ENCODE measurements around the gene GTPBP4.

Gene GTPBP4

DNA sequence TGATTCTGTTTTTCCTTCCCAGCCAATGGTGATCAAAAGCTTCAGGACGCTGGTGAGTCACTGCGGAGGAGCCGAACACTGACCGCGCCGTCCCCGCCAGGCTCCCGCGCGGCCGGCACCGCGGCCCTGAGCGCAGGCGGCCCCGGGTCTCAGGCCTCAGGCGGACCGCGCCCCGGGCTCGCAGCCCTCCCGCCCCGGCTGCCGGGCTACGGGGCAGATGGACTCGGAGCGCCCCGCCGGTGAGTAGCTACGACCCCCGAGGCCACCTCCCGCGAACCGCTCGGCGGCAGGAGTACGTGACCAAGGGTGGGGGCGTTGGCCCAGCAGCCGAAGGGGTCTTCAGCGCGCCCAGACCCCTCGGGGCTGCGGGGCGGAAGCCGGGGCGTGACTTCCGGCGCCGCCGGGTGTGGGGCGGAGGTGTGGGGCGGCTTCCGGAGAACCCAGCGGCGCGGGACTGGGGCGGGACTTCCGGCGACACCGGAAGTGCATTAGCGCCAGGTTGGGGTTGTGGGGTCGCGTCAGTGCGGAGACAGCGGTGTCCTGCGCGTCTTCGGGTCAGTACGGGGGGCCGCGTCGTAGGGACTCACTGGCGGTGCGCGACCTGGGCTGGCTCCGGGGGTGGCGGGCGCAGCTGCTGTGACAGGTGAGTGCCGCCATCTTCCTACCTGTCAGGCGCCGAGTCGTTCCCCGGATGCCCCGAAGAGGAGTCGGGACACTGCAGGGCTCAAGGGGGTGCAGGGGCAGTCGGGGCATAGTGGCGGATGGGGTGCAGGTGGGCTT, 68.3 kb downstream of the GTPBP4 start, which contains the start of gene WDR37:
Gene WDR37, plus strand, starts transcription at position 60 of the 780 bp plus-strand sequence. CDS start 15,771 bp downstream, outside the sequence.
- DNase-seq: peak in 55 of 56 donors; percentile 30 to 90 (median 78)

DNA sequence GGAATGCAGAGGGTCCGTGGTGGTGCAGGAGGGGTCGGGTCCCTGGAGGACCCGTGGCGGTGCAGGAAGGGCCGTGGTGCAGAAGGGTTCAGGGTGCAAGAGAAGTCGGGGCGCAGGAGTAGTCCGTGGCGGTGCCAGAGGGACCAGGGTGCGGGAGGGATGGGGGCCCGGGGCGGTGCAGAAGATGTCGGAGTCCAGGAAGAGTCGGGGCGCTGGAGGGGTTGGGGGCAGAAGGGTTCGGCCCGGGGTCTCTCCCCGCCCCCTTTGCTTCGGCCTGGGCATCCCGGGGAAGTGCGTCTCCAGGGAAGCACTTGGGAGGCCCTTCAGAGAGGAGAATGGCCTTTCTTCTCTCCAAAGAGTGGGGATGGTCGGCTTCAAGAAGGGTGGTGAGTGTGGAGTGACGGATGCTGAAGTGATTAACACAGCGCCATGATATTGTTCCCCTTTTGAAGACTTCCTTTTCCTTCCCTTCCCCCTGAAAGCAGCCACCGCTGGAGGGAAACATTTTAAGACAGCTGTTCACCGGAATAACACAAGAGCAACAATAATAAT, 68.9 kb downstream of the GTPBP4 start:
- no peak for DNase-seq

DNA sequence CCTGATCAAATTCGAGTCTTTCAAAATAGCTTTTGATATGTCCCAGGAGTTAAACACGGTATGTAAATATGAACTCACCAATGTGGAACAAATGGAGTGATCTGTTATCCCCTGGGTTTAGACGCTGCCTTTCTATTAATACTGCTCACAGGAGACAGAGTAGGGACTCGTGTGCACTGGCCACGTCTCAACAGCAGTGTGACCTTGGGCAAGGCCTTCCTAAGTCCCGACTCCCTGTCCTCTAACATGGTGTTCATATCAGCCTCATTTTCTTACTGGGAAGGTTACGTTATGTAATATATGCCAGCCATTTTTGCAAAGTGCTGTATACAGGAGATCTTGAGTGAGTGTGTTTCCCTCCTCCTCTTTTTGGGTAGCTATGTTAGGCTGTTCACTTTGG, 69.8 kb downstream of the GTPBP4 start:
- DNase-seq: no peak

DNA sequence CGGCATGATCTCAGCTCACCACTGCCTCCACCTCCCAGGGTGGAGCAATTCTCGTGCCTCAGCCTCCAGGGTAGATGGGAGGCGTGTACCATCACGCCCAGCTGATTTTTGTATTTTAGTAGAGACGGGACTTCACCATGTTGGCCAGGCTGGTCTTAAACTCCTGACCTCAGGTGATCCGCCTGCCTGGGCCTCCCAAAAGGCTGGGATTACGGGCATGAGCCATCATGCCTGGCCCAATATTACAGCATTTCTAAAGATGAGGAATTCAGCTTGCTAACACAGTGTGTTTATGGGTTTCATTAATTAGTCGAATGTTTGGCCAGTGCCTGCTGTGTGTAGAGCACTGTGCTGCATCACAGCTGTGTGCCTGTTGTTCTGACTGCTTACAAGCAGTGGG, 71.7 kb downstream of the GTPBP4 start:
- DNase-seq: no peak

GRCh38 chr10:1061930-1062774, 73.9 kb downstream of the GTPBP4 start:
- no peak for DNase-seq

DNA sequence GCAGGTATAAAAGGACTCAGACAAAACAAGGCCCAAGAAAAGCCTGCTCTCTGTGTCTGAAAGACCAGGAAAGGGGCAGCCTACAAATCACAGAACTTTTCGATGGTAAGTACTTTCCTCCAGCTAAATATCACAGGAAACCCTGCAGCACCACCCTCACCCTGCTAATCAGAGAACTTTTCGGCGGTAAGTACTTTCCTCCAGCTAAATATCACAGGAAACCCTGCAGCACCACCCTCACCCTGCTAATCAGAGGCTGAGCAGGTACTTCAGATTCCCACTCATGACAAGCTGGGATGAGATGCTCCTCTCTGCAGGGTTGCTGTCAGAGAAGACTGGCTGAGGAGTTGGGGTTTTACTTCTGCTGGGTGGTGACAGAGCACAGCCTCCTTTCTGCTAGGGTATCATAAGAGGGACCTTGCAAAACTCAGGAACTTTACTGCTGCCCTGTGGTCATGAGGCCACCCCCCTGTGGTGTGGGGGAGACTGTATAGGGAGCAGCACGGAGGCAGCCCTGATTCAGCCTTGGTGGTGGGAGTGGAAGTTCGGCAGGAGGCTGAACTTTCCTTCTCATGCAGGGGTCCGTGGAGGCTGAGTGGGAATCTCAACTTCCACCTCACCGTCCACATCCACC, 75.1 kb downstream of the GTPBP4 start:
- DNase-seq: peak in 8 of 56 donors; percentile 24 to 72 (median 36)

DNA sequence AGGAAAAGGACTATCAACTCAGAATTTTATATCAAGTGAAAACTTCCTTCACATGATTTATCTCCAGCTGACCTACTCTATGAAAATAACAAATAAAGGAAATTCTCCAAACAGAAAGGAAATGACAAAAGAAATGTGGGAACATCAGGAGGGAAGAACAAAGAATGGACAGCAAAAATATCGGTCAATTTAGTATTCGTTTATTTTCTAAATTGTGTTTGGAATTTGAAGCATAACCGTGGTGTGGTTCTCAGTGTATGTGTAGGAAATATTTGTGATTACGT, 76.7 kb downstream of the GTPBP4 start:
- DNase-seq: no peak

DNA sequence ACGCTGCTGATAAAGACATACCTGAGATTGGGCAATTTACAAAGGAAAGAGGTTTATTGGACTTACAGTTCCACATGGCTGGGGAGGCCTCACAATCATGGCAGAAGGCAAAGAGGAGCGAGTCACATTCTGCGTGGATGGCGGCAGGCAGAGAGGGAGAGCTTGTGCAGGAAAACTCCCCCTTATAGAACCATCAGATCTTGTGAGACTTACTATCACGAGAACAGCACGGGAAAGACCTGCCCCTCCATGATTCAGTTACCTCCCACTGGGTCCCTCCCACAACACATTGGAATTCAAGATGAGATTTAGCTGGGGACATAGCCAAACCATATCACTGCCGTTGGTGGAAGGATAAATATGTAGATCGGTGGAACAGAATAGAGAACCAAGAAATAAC, 78.5 kb downstream of the GTPBP4 start:
- peak in 1 of 56 donors; percentile 35 for DNase-seq

- no peak for DNase-seq
Measured at GRCh38 chr10:1068380-1069361, 80.4 kb downstream of the GTPBP4 start.

All from nucleus accumbens (tissue), 56 donors.